SK-N-SH (cell line): ENCODE results near the gene ARHGAP6. TPM values are rescaled to one million over a fixed set of nuclear protein-coding genes. Genes with fewer than 3 reads are reported as not detected.

Experiments used
- CTCF ChIA-PET: fragments of 300-600, 350-600 bp; formaldehyde crosslinking; extraction: SDS; loops from one replicate; lab custom pipeline; 2021; lab: Yijun Ruan, JAX
- POLR2A ChIA-PET: fragments of 350-600 bp; sonication (Branson Sonifier 250); formaldehyde crosslinking; extraction: SDS; loops from one replicate; lab custom pipeline; 2020; ENCODE audit warnings: antibody characterized with exemption, inconsistent platforms; lab: Yijun Ruan, JAX
- DNase-seq: peaks from one replicate; pipeline ENCODE4 v3.0.0; 2012
- H2AFZ ChIP-seq: fragments of 200-600 bp; sonication (generic); 2 replicates; pipeline ENCODE4 v1.8.1; 2016; ENCODE audit warnings: antibody characterized with exemption, mild to moderate bottlenecking, low read depth
- H3F3A ChIP-seq: fragments of 200-600 bp; sonication (generic); replicated peaks from 2 replicates; pipeline ENCODE3; 2016; ENCODE audit warnings: antibody characterized with exemption, mild to moderate bottlenecking; ENCODE audit not compliant: insufficient read depth
- H3K27ac ChIP-seq, 2 experiments: fragments of 200-500 bp in 1 of 2; fragments of 200-600 bp in 1 of 2; sonication (Bioruptor generic) in 1 of 2; sonication (generic), shearing (Covaris generic) in 1 of 2; 2 replicates each; pipeline versions ENCODE4 v1.5.1 to v1.6.1; 2014 to 2016; ENCODE audit warnings: low read depth in 2 of 2, inconsistent platforms in 1 of 2, low read length in 1 of 2, mild to moderate bottlenecking in 1 of 2, mixed read lengths in 1 of 2
- H3K27me3 ChIP-seq: fragments of 200-600 bp; sonication (generic), shearing (Covaris generic); 2 replicates; pipeline ENCODE4 v1.6.1; 2016; ENCODE audit warnings: mixed run types; ENCODE audit not compliant: insufficient read depth
- H3K36me3 ChIP-seq, 2 experiments: fragments of 200-500 bp in 1 of 2; fragments of 200-600 bp in 1 of 2; sonication (Bioruptor generic) in 1 of 2; sonication (generic) in 1 of 2; replicated peaks in 1 of 2; 2 replicates each; pipeline versions ENCODE3 to v1.5.1; 2014 to 2016; ENCODE audit warnings: low read length in 1 of 2, mild to moderate bottlenecking in 1 of 2; ENCODE audit not compliant: insufficient read depth in 2 of 2, control insufficient read depth in 1 of 2
- H3K4me1 ChIP-seq, 2 experiments: fragments of 200-500 bp in 1 of 2; fragments of 200-600 bp in 1 of 2; sonication (Bioruptor generic) in 1 of 2; sonication (generic), shearing (Covaris generic) in 1 of 2; 2 replicates each; pipeline versions ENCODE4 v1.5.1 to v1.6.1; 2014 to 2016; ENCODE audit warnings: low read depth in 1 of 2, low read length in 1 of 2, mixed run types in 1 of 2; ENCODE audit not compliant: insufficient read depth in 2 of 2, control insufficient read depth in 1 of 2
- H3K4me2 ChIP-seq: fragments of 200-600 bp; sonication (generic), shearing (Covaris generic); 2 replicates; pipeline ENCODE4 v1.6.1; 2017; ENCODE audit warnings: mixed run types
- H3K4me3 ChIP-seq, 2 experiments: fragments of 200-500 bp in 1 of 2; fragments of 200-600 bp in 1 of 2; sonication (Bioruptor generic) in 1 of 2; sonication (generic), shearing (Covaris generic) in 1 of 2; 2 replicates each; pipeline versions ENCODE4 v1.5.1 to v1.8.1; 2014 to 2016; ENCODE audit warnings: low read depth in 2 of 2, inconsistent platforms in 1 of 2, low read length in 1 of 2, mild to moderate bottlenecking in 1 of 2, mixed read lengths in 1 of 2, moderate library complexity in 1 of 2
- H3K79me2 ChIP-seq: fragments of 200-600 bp; sonication (generic); 2 replicates; pipeline ENCODE4 v1.8.1; 2017; ENCODE audit warnings: mild to moderate bottlenecking; ENCODE audit not compliant: insufficient read depth
- H3K9ac ChIP-seq: fragments of 200-600 bp; sonication (generic); 2 replicates; pipeline ENCODE4 v1.6.1; 2017; ENCODE audit warnings: mixed run types
- H3K9me2 ChIP-seq: fragments of 200-600 bp; sonication (generic); 2 replicates; pipeline ENCODE4 v1.6.1; 2017; ENCODE audit warnings: mixed run types
- H3K9me3 ChIP-seq: fragments of 200-600 bp; sonication (generic); 2 replicates; pipeline ENCODE4 v1.6.1; 2017; ENCODE audit warnings: mixed run types, mild to moderate bottlenecking, moderate library complexity
- H4K20me1 ChIP-seq: fragments of 200-600 bp; sonication (generic); 2 replicates; pipeline ENCODE4 v1.6.1; 2017; ENCODE audit warnings: mild to moderate bottlenecking, mixed run types; ENCODE audit not compliant: insufficient read depth
- EP300 ChIP-seq, 2 experiments: IDR thresholded peaks; 2 replicates each; pipeline versions ENCODE4 v1.4.0 to v1.6.1; 2012; ENCODE audit warnings: borderline replicate concordance in 1 of 2, low read depth in 1 of 2, low read length in 1 of 2
- EZH2phosphoT487 ChIP-seq: fragments of 200-600 bp; sonication (generic); IDR thresholded peaks from 2 replicates; pipeline ENCODE4 v1.6.1; 2017; ENCODE audit warnings: low read depth, mixed run types, mild to moderate bottlenecking, antibody characterized with exemption, moderate library complexity, borderline replicate concordance
- FOSL2 ChIP-seq: IDR thresholded peaks from 2 replicates; pipeline ENCODE4 v1.4.0; 2012; ENCODE audit warnings: low read depth, mild to moderate bottlenecking, moderate library complexity, borderline replicate concordance
- JUND ChIP-seq: IDR thresholded peaks from 2 replicates; pipeline ENCODE4 v1.4.0; 2012
- MAX ChIP-seq: IDR thresholded peaks from 2 replicates; pipeline ENCODE4 v1.4.0; 2012; ENCODE audit warnings: low read depth
- MEF2A ChIP-seq: IDR thresholded peaks from 2 replicates; pipeline ENCODE4 v1.4.0; 2012; ENCODE audit warnings: low read depth, borderline replicate concordance
- MXI1 ChIP-seq: IDR thresholded peaks from 2 replicates; pipeline ENCODE4 v1.6.1; 2012; ENCODE audit warnings: mild to moderate bottlenecking, low read depth, low read length, improper control_type of control experiment
- NFIC ChIP-seq: IDR thresholded peaks from 2 replicates; pipeline ENCODE4 v1.4.0; 2012; ENCODE audit warnings: borderline replicate concordance
- PBX3 ChIP-seq: IDR thresholded peaks from 2 replicates; pipeline ENCODE4; 2012
- POLR2AphosphoS5 ChIP-seq: IDR thresholded peaks from 2 replicates; pipeline ENCODE4 v1.6.1; 2012; ENCODE audit warnings: low read depth, low read length
- RAD21 ChIP-seq: IDR thresholded peaks from 2 replicates; pipeline ENCODE4 v1.6.1; 2012; ENCODE audit warnings: mild to moderate bottlenecking, low read length
- REST ChIP-seq: IDR thresholded peaks from 2 replicates; pipeline ENCODE4 v1.6.1; 2012; ENCODE audit warnings: mild to moderate bottlenecking, low read depth, low read length, moderate library complexity
- RXRA ChIP-seq: IDR thresholded peaks from 2 replicates; pipeline ENCODE4 v1.4.0; 2012; ENCODE audit warnings: low read depth, mild to moderate bottlenecking, borderline replicate concordance
- TAF1 ChIP-seq: IDR thresholded peaks from 2 replicates; pipeline ENCODE4 v1.6.1; 2012; ENCODE audit warnings: low read depth, mild to moderate bottlenecking, low read length, moderate library complexity, borderline replicate concordance
- TEAD4 ChIP-seq: IDR thresholded peaks from 2 replicates; pipeline ENCODE4 v1.4.0; 2012; ENCODE audit warnings: mild to moderate bottlenecking, borderline replicate concordance; ENCODE audit not compliant: insufficient read depth
- USF1 ChIP-seq: IDR thresholded peaks from 2 replicates; pipeline ENCODE4 v1.4.0; 2012; ENCODE audit warnings: low read depth, borderline replicate concordance
- YY1 ChIP-seq: IDR thresholded peaks from 2 replicates; pipeline ENCODE4 v1.4.0; 2012; ENCODE audit warnings: low read depth, mild to moderate bottlenecking
- ZBTB33 ChIP-seq: IDR thresholded peaks from 2 replicates; pipeline ENCODE4 v1.4.0; 2012; ENCODE audit warnings: low read depth, borderline replicate concordance
- WGBS: methylation state at CpG from one replicate; pipeline ENCODE4 v1.1.6; 2017; ENCODE audit warnings: low lambda C conversion rate; 5-methylcytosine and 5-hydroxymethylcytosine counted together
- polyA plus RNA-seq, 3 experiments: library from polyadenylated mRNA; depleted of rRNA; stranded (reverse); fragments of >200 nt; gene quantifications; 2 replicates each; pipeline ENCODE4 v1.2.3, GENCODE V29; 2012

The ARHGAP6 gene
- polyA plus RNA-seq, 1 of the 3 experiments (the other 2 are of a cell fraction), result 0.16 TPM

GRCh38 chrX:11272290-11272689 lies 393.4 kb downstream of the ARHGAP6 start:
- ChIA-PET CTCF (no interaction called here), POLR2A (no interaction called here)
- no peak for DNase-seq

More at GRCh38 chrX:11272290-11272689, 393.4 kb downstream of the ARHGAP6 start:
- Histone ChIP-seq H3K27ac (no peak overlapping the region), H2AFZ (no peak overlapping the region), H3K9me3 (no peaks in the 10 kb centered on the region), H3K36me3 (no peaks in the 10 kb centered on the region), H3K4me2 (no peak overlapping the region), H3F3A (no peaks in the 10 kb centered on the region), H3K27me3 (no peaks in the 10 kb centered on the region), H4K20me1 (no peaks in the 10 kb centered on the region), H3K9ac (no peak overlapping the region), H3K4me1 (no peaks in the 10 kb centered on the region), H3K9me2 (no peaks in the 10 kb centered on the region), H3K79me2 (no peaks in the 10 kb centered on the region), H3K4me3 (no peak overlapping the region)
- TF ChIP-seq RAD21 (no peak), JUND (no peak), EP300 (IDR thresholded peaks at IDR 0.05; ENCODE audit: borderline replicate concordance in 1 of 2, low read depth in 1 of 2, low read length in 1 of 2) (no peak), YY1 (no peak), MXI1 (no peak), RXRA (no peak), TAF1 (no peak), PBX3 (no peak), FOSL2 (no peak), TEAD4 (no peak), USF1 (no peak), MAX (no peak), EZH2phosphoT487 (no peak), MEF2A (no peak), REST (no peak), ZBTB33 (no peak), NFIC (no peak), POLR2AphosphoS5 (no peak)
- WGBS, result 38% methylated on average over 2 of the region's 2 CpGs
